MCF 10A (cell line): ENCODE data around the gene ZNF44. TPM values are rescaled to one million over a fixed set of nuclear protein-coding genes. Genes with fewer than 3 reads are reported as not detected.

ENCODE experiments used
- BruUV-seq: library from RNA; stranded (reverse); fragments of 400-500 nt; replicated peaks from 2 replicates; lab custom pipeline; 2021; lab: Mats Ljungman, UMichigan
- CTCF ChIA-PET: fragments of 300-600 bp; sonication (Branson Sonifier 250); formaldehyde crosslinking; extraction: SDS; loops from one replicate; lab custom pipeline; 2021; ENCODE audit warnings: antibody characterized with exemption, inconsistent platforms; lab: Yijun Ruan, JAX
- POLR2A ChIA-PET: fragments of 300-600, 350-650 bp; sonication (Branson Sonifier 250); formaldehyde crosslinking; extraction: SDS; loops from one replicate; lab custom pipeline; 2020; ENCODE audit warnings: antibody characterized with exemption, inconsistent platforms; lab: Yijun Ruan, JAX
- DNase-seq: peaks from one replicate; pipeline ENCODE4 v3.0.0-alpha.2; 2018; ENCODE audit not compliant: unreplicated experiment
- H3K27ac Mint-ChIP-seq: one replicate; pipeline ENCODE4 v1.8.0; 2022; ENCODE audit warnings: mild to moderate bottlenecking, low read depth, mixed read lengths; ENCODE audit not compliant: unreplicated experiment
- H3K27me3 Mint-ChIP-seq: one replicate; pipeline ENCODE4 v1.8.0; 2022; ENCODE audit warnings: mixed read lengths; ENCODE audit not compliant: insufficient read depth, unreplicated experiment
- H3K36me3 Mint-ChIP-seq: one replicate; pipeline ENCODE4 v1.8.0; 2022; ENCODE audit warnings: mild to moderate bottlenecking, moderate library complexity, mixed read lengths; ENCODE audit not compliant: insufficient read depth, unreplicated experiment
- H3K4me1 Mint-ChIP-seq: one replicate; pipeline ENCODE4 v1.8.0; 2022; ENCODE audit warnings: mixed read lengths; ENCODE audit not compliant: insufficient read depth, unreplicated experiment
- H3K4me3 Mint-ChIP-seq: one replicate; pipeline ENCODE4 v1.8.0; 2022; ENCODE audit warnings: mild to moderate bottlenecking, moderate library complexity, mixed read lengths; ENCODE audit not compliant: unreplicated experiment
- H3K9me3 Mint-ChIP-seq: one replicate; pipeline ENCODE4 v1.8.0; 2022; ENCODE audit warnings: mixed read lengths; ENCODE audit not compliant: unreplicated experiment
- intact Hi-C: fragments of 100-400 bp; cut with micrococcal nuclease; formaldehyde crosslinking; loops from 2 replicates; pipeline ENCODE4 v1.14.1; 2022
- total RNA-seq: library from RNA; stranded (reverse); gene quantifications from 2 replicates; pipeline ENCODE4 v1.2.3, GENCODE V29; 2022
- TF ChIP-seq, protein P1 (sequence below): fragments of 200-600 bp; IDR thresholded peaks from one replicate; pipeline ENCODE4 v1.8.0; 2022; ENCODE audit warnings: antibody characterized with exemption, mild to moderate bottlenecking; ENCODE audit not compliant: unreplicated experiment

ZNF44 gene
- total RNA-seq, 1 experiment from 2014 or later = 10.3 TPM

DNA sequence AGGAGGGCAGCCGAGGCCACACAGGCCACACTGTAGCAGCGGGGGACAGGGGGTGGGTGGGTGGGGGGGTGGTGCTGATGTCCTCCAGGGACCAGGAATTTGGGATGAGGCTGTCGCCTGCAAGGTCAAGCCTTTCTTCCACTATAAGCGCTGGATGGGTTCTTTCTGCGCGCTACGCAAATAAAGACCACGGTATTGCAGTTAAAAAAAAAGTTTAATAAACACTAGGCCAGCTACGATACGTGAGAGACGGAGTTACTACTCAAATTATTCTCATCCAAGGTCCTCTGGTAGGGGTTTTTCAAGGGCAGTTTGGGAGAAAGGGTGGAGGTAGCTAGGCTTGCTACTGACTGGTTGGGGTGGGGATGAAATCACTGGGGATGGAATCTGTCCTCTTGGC is 508 bp upstream of the ZNF44 start:
- no TSS peak for BruUV-seq
- Mint-ChIP-seq H3K4me1 (no peaks in the 10 kb centered on the region), H3K36me3 (peaks cover 21% of the 10 kb centered on the region), H3K4me3 (peak overlapping the region; percentile 94), H3K27ac (peak overlapping the region; percentile 92), H3K27me3 (no peaks in the 10 kb centered on the region), H3K9me3 (peaks cover 8% of the 10 kb centered on the region)
- CTCF ChIA-PET = interaction anchor here (1.1 kb wide), 1 partner anchor 120 kb away, joined by 3 read pairs; no protein-coding TSS in a partner anchor
- POLR2A ChIA-PET = interaction anchor here (0.7 to 3.1 kb wide), 14 partner anchors 18 to 428 kb away, joined by 3 to 13 read pairs (median 4); partner anchors contain the start of genes ZNF136, ZNF442, ZNF443 and ZNF490
- TF ChIP-seq, protein P1, sequence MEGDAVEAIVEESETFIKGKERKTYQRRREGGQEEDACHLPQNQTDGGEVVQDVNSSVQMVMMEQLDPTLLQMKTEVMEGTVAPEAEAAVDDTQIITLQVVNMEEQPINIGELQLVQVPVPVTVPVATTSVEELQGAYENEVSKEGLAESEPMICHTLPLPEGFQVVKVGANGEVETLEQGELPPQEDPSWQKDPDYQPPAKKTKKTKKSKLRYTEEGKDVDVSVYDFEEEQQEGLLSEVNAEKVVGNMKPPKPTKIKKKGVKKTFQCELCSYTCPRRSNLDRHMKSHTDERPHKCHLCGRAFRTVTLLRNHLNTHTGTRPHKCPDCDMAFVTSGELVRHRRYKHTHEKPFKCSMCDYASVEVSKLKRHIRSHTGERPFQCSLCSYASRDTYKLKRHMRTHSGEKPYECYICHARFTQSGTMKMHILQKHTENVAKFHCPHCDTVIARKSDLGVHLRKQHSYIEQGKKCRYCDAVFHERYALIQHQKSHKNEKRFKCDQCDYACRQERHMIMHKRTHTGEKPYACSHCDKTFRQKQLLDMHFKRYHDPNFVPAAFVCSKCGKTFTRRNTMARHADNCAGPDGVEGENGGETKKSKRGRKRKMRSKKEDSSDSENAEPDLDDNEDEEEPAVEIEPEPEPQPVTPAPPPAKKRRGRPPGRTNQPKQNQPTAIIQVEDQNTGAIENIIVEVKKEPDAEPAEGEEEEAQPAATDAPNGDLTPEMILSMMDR = no peak
- intact Hi-C loops = loop anchor here (2.0 kb wide), 3 partner anchors 38 to 146 kb away; partner anchors contain the start of genes ZNF136, ZNF443 and ZNF563
- no peak for DNase-seq

DNA sequence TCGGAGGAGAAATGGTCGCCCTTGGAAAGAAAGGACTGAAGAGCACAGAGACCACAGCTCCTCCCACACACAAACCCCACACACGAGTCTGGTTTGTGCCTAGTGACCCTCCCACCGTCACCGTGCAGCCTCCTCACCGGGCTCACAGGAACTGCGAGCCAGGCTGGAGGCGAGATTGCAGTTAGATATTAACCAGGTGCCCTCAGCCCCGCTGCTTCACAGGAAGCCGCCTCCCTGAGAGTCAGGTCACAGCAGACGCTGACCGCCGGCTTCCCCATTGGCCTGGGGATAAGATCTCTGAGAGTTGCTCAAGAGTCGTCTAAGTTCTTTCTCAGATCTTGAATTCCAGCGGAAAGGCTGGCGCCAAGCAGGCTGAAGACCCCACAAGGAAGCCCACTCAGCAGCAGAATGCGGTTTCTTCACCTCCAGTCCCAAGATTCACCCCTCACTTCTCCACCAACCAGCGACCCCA is 870 bp downstream of the ZNF44 start:
- H3K27ac Mint-ChIP-seq = peak overlapping the region; percentile 92
- peak; percentile 74 for DNase-seq
- TF ChIP-seq, protein P1 = no peak
- peaks cover 8% of the 10 kb centered on the region for H3K4me1 Mint-ChIP-seq
- BruUV-seq = no TSS peak
- CTCF ChIA-PET = no interaction called here
- POLR2A ChIA-PET = interaction anchor here (0.7 to 3.1 kb wide), 11 partner anchors 15 to 512 kb away, joined by 3 to 13 read pairs (median 5); partner anchors contain the start of genes ZNF136, ZNF20, ZNF433 and ZNF490
- H3K36me3 Mint-ChIP-seq = peaks cover 29% of the 10 kb centered on the region
- intact Hi-C loops = loop anchor here (2.0 to 5.0 kb wide), 4 partner anchors 39 to 318 kb away; partner anchors contain the start of genes ZNF136, ZNF443, ZNF490 and ZNF563
- H3K27me3 Mint-ChIP-seq = no peaks in the 10 kb centered on the region
- peaks cover 8% of the 10 kb centered on the region for H3K9me3 Mint-ChIP-seq
- H3K4me3 Mint-ChIP-seq = peak overlapping the region; percentile 94

DNA sequence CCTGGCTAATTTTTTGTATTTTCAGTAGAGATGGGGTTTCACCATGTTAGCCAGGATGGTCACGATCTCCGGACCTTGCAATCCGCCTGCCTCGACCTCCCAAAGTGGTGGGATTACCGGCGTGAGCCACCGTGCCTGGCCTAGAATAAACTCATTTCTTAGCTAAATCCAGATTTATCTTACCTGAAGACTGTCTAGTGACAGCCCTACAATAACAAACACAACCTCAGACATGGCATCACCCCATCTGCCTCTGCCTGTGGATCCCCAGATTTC is 5.0 kb downstream of the ZNF44 start:
- Mint-ChIP-seq H3K36me3 (peaks cover 36% of the 10 kb centered on the region), H3K9me3 (no peaks in the 10 kb centered on the region), H3K27ac (peak overlapping the region; percentile 96), H3K4me1 (peaks cover 11% of the 10 kb centered on the region), H3K4me3 (peak overlapping the region; percentile 62), H3K27me3 (no peaks in the 10 kb centered on the region)
- BruUV-seq = no TSS peak
- no peak for DNase-seq
- TF ChIP-seq, protein P1 = no peak
- ChIA-PET CTCF (interaction anchor here (0.6 to 2.0 kb wide), 3 partner anchors 29 to 579 kb away, joined by 3 to 6 read pairs (median 3); no protein-coding TSS in a partner anchor), POLR2A (interaction anchor here (0.6 to 1.9 kb wide), 4 partner anchors 27 to 524 kb away, joined by 3 to 6 read pairs (median 3); partner anchors contain the start of gene ZNF799)
- intact Hi-C loops = loop anchor here (2.0 to 5.0 kb wide), 2 partner anchors 111 to 323 kb away; partner anchors contain the start of genes ZNF490, ZNF791 and ZNF799

DNA sequence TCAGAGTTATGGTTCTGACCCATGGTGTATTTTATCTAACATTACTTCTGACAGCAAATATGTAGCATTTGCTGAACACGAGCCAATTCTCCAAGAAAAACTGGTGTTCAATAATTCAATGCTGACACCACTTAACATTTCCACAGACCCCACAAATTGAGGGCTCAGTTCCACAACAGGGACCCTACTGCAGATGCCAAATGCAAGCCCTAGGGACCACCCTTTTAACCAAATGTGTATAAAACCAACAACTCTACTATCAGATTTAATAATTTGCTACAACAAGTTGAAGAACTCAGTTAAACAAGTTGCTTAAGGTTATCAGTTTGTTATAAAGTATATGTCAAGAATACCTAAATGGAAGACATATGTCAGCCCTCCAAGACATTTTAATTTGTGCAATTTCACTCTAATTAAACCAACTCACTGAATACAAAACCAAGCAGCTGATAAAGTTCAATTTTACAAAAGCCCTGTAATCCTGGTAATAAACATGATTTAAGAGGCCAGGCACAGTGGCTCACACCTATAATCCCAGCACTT is 6.7 kb downstream of the ZNF44 start:
- TF ChIP-seq, protein P1 = no peak
- ChIA-PET POLR2A (interaction anchor here (0.8 to 1.8 kb wide), 3 partner anchors 17 to 263 kb away, joined by 3 to 4 read pairs (median 4); partner anchors contain the start of gene ZNF136), CTCF (interaction anchor here (2.0 kb wide), 1 partner anchor 364 kb away, joined by 6 read pairs; no protein-coding TSS in a partner anchor)
- BruUV-seq = no TSS peak
- DNase-seq = no peak
- intact Hi-C loops = loop anchor here (2.0 kb wide), 1 partner anchor 113 kb away; the partner anchor contains the start of gene ZNF799
- Mint-ChIP-seq H3K9me3 (no peaks in the 10 kb centered on the region), H3K4me1 (peaks cover 11% of the 10 kb centered on the region), H3K27ac (no peak overlapping the region), H3K4me3 (no peak overlapping the region), H3K27me3 (no peaks in the 10 kb centered on the region), H3K36me3 (peaks cover 38% of the 10 kb centered on the region)
